GM18505 (cell line): ENCODE measurements around the gene PRSS50.

Experiments used
- ATAC-seq: cut with Tn5 transposase; IDR thresholded peaks from one replicate; pipeline ENCODE4 v1.9.1; 2021; ENCODE audit not compliant: unreplicated experiment
- POLR2A ChIP-seq: IDR thresholded peaks from 4 replicates; pipeline ENCODE4 v1.6.1; 2011; ENCODE audit warnings: borderline replicate concordance; ENCODE audit not compliant: insufficient read depth, insufficient read length; ENCODE audit errors: extremely low read depth

Gene PRSS50

GRCh38 chr3:46681387-46681786 is 36.3 kb downstream of the PRSS50 start:
- TF ChIP-seq POLR2A = no peak
- no peak for ATAC-seq

- no peak for ATAC-seq
- TF ChIP-seq POLR2A = no peak
These were observed 37.3 kb downstream of the PRSS50 start for GRCh38 chr3:46680298-46680826.

GRCh38 chr3:46679681-46680080 is 38.0 kb downstream of the PRSS50 start:
- TF ChIP-seq POLR2A = no peak
- ATAC-seq = no peak

- ATAC-seq = no peak
- no peak for TF ChIP-seq POLR2A
These were observed 39.4 kb downstream of the PRSS50 start for GRCh38 chr3:46678280-46678679.

- no peak for ATAC-seq
- TF ChIP-seq POLR2A = no peak
These were observed 40.3 kb downstream of the PRSS50 start for GRCh38 chr3:46677411-46677726.

- ATAC-seq = no peak
- TF ChIP-seq POLR2A = no peak
These were observed 40.9 kb downstream of the PRSS50 start for GRCh38 chr3:46676601-46677410.

GRCh38 chr3:46675843-46676567 is 41.7 kb downstream of the PRSS50 start:
- no peak for ATAC-seq
- no peak for TF ChIP-seq POLR2A

- TF ChIP-seq POLR2A = no peak
- no peak for ATAC-seq
These were observed 42.2 kb downstream of the PRSS50 start for GRCh38 chr3:46675426-46675825.

GRCh38 chr3:46674031-46674845 is 43.4 kb downstream of the PRSS50 start:
- no peak for ATAC-seq
- TF ChIP-seq POLR2A = no peak

- ATAC-seq = no peak
- no peak for TF ChIP-seq POLR2A
These were observed 44.3 kb downstream of the PRSS50 start for GRCh38 chr3:46673151-46674030.

- ATAC-seq = no peak
- TF ChIP-seq POLR2A = no peak
These were observed 45.3 kb downstream of the PRSS50 start for GRCh38 chr3:46672349-46672695.

- no peak for TF ChIP-seq POLR2A
- ATAC-seq = no peak
These were observed 45.9 kb downstream of the PRSS50 start for GRCh38 chr3:46671541-46672348.

GRCh38 chr3:46670891-46671427 is 46.7 kb downstream of the PRSS50 start:
- no peak for ATAC-seq
- no peak for TF ChIP-seq POLR2A
